ENCODE measurements around the gene TNS3.

TNS3 gene

GRCh38 chr7:47464266-47464665 is 117.6 kb downstream of the TNS3 start:
- no peak for DNase-seq

- DNase-seq: no peak
Observed at GRCh38 chr7:47461746-47462145, 120.2 kb downstream of the TNS3 start.

GRCh38 chr7:47461161-47461560 is 120.8 kb downstream of the TNS3 start:
- no peak for DNase-seq

GRCh38 chr7:47460251-47460989 is 121.5 kb downstream of the TNS3 start:
- DNase-seq: no peak

GRCh38 chr7:47458486-47458885 is 123.4 kb downstream of the TNS3 start:
- DNase-seq: no peak

GRCh38 chr7:47458057-47458456 is 123.9 kb downstream of the TNS3 start:
- DNase-seq: no peak

GRCh38 chr7:47456210-47456955 is 125.5 kb downstream of the TNS3 start:
- DNase-seq: no peak

- DNase-seq: no peak
Observed at GRCh38 chr7:47455872-47456185, 126.1 kb downstream of the TNS3 start.

GRCh38 chr7:47454974-47455871 is 126.7 kb downstream of the TNS3 start:
- DNase-seq: no peak

GRCh38 chr7:47454069-47454973 is 127.6 kb downstream of the TNS3 start:
- DNase-seq: no peak

- DNase-seq: no peak
Observed at GRCh38 chr7:47453093-47454061, 128.5 kb downstream of the TNS3 start.

GRCh38 chr7:47452715-47453092 is 129.2 kb downstream of the TNS3 start:
- DNase-seq: no peak

- no peak for DNase-seq
Observed at GRCh38 chr7:47452295-47452694, 129.6 kb downstream of the TNS3 start.

- DNase-seq: no peak
Observed at GRCh38 chr7:47451851-47452205, 130.1 kb downstream of the TNS3 start.

GRCh38 chr7:47449810-47450590 is 131.9 kb downstream of the TNS3 start:
- no peak for DNase-seq

- DNase-seq: no peak
Observed at GRCh38 chr7:47448971-47449370, 132.9 kb downstream of the TNS3 start.

- no peak for DNase-seq
Observed at GRCh38 chr7:47447621-47448349, 134.1 kb downstream of the TNS3 start.

GRCh38 chr7:47446871-47447466 is 134.9 kb downstream of the TNS3 start:
- no peak for DNase-seq

- DNase-seq: no peak
Observed at GRCh38 chr7:47444376-47445098, 137.4 kb downstream of the TNS3 start.
